Colonic mucosa (tissue), 4 donors: ENCODE measurements around the gene SLC38A9. TPM values are rescaled to one million over a fixed set of nuclear protein-coding genes. Genes with fewer than 3 reads are reported as not detected.

ENCODE experiments used
- DNase-seq: peaks from one replicate; pipeline ENCODE4 v3.0.0-alpha.2; 2020
- H3K27ac ChIP-seq: fragments of 200-600 bp; one replicate; pipeline ENCODE4 v1.8.0; 2021
- H3K27me3 ChIP-seq: fragments of 200-600 bp; one replicate; pipeline ENCODE4 v1.8.0; 2021
- H3K36me3 ChIP-seq: fragments of 200-600 bp; one replicate; pipeline ENCODE4 v1.8.0; 2021
- H3K4me1 ChIP-seq: fragments of 200-600 bp; one replicate; pipeline ENCODE4 v1.8.0; 2021; ENCODE audit warnings: mild to moderate bottlenecking
- H3K4me3 ChIP-seq: fragments of 200-600 bp; one replicate; pipeline ENCODE4 v1.8.0; 2021
- H3K9ac ChIP-seq, 2 donors: one replicate each; pipeline ENCODE4 v1.7.0; 2013; ENCODE audit warnings: control low read depth in 2 of 2, low read depth in 2 of 2, low read length in 2 of 2
- H3K9me3 ChIP-seq: fragments of 200-600 bp; one replicate; pipeline ENCODE4 v1.8.0; 2021
- intact Hi-C: fragments of 100-400 bp; cut with DNase I; formaldehyde crosslinking; loops from one replicate; pipeline ENCODE4 v1.14.1; 2022
- total RNA-seq, 2 donors: library from RNA; stranded (reverse); fragmentation: NEBNext Ultra II Directional in 1 of 2; extraction: Animal tissue kit (Norgen Biotek cat#: 25700) in 1 of 2; gene quantifications; one replicate each; pipeline ENCODE4 v1.2.1, GENCODE V29; 2021
- TF ChIP-seq, protein P1 (sequence below): fragments of 200-600 bp; IDR thresholded peaks from one replicate; pipeline ENCODE4 v1.8.0; 2022; ENCODE audit warnings: antibody characterized with exemption, mild to moderate bottlenecking
- donor health status: healthy.
- donor health status: DM: no; HTN: no; CAD: no.
- donor health status: DM: no; HTN: no; CAD: no.

Gene SLC38A9
- total RNA-seq, 2 donors from 2014 or later: 17.3 to 20.0 TPM

DNA sequence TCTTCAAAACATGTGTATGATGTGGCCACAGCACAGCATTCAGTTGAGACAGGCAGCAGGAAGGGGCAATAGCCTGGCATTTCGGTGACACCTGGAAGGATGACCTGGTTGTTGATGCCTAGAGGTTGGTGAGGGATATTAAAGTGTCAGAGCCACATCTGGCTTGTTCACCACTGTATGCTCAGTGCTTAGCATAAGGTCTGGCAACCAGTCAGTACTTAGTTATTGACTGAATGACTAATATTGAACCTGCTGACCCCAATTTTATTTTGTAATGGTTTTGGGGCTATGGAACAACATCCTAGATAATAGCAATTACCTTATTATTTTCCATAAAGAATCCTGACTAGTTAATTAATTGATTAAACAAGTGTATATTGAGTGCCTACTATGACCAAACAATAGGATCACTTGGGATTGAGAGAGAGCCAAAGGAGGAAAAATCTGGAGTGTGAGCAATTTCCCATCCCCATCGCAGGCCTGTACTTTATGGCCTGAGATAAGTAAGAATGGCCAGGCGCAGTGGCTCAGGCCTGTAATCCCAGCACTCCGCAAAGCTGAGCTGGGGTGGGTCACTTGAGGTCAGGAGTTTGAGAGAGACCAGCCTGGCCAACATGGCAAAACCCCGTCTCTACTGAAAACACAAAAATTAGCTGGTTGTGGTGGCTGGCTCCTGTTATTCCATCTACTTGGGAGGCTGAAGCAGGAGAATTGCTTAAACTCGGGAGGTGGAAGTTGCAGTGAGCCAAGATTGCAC is 91.9 kb downstream of the SLC38A9 start:
- Histone ChIP-seq H3K9ac (no peak overlapping the region), H3K9me3 (no peaks in the 10 kb centered on the region)
- intact Hi-C loops: no loop called here

DNA sequence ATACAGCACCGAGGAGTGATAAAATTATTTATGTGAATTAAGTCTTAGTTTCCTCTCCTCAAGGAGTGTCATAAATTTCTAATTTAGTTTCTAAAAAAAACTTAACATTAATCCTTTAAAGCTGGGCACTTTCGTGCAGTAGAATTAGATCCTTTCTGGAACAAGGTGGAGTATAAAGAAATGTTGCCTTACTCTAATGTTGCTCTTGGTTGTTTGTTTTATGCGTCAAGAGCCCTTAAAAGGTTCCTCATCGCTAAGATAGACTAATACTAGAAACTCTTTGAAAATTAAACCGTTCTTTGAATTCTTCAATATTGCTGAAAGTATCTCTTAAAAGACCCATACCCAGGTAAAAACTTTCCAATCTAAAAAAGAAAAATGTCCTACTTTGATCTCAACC is 93.8 kb downstream of the SLC38A9 start:
- TF ChIP-seq, protein P1, sequence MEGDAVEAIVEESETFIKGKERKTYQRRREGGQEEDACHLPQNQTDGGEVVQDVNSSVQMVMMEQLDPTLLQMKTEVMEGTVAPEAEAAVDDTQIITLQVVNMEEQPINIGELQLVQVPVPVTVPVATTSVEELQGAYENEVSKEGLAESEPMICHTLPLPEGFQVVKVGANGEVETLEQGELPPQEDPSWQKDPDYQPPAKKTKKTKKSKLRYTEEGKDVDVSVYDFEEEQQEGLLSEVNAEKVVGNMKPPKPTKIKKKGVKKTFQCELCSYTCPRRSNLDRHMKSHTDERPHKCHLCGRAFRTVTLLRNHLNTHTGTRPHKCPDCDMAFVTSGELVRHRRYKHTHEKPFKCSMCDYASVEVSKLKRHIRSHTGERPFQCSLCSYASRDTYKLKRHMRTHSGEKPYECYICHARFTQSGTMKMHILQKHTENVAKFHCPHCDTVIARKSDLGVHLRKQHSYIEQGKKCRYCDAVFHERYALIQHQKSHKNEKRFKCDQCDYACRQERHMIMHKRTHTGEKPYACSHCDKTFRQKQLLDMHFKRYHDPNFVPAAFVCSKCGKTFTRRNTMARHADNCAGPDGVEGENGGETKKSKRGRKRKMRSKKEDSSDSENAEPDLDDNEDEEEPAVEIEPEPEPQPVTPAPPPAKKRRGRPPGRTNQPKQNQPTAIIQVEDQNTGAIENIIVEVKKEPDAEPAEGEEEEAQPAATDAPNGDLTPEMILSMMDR: no peak
- no peaks in the 10 kb centered on the region for H3K27me3 ChIP-seq
- DNase-seq: no peak
- H3K9ac ChIP-seq: no peak overlapping the region
- H3K9me3 ChIP-seq: no peaks in the 10 kb centered on the region
- intact Hi-C loops: no loop called here
- H3K36me3 ChIP-seq: no peaks in the 10 kb centered on the region
- no peak overlapping the region for H3K4me3 ChIP-seq
- no peak overlapping the region for H3K27ac ChIP-seq
- H3K4me1 ChIP-seq: no peaks in the 10 kb centered on the region

More for the DNA sequence above, 91.9 kb downstream of the SLC38A9 start:
- peak overlapping the region; percentile 41 for H3K27ac ChIP-seq
- no peaks in the 10 kb centered on the region for H3K36me3 ChIP-seq
- H3K4me3 ChIP-seq: no peak overlapping the region
- H3K27me3 ChIP-seq: no peaks in the 10 kb centered on the region
- H3K4me1 ChIP-seq: no peaks in the 10 kb centered on the region
- no peak for DNase-seq
- TF ChIP-seq, protein P1: no peak

DNA sequence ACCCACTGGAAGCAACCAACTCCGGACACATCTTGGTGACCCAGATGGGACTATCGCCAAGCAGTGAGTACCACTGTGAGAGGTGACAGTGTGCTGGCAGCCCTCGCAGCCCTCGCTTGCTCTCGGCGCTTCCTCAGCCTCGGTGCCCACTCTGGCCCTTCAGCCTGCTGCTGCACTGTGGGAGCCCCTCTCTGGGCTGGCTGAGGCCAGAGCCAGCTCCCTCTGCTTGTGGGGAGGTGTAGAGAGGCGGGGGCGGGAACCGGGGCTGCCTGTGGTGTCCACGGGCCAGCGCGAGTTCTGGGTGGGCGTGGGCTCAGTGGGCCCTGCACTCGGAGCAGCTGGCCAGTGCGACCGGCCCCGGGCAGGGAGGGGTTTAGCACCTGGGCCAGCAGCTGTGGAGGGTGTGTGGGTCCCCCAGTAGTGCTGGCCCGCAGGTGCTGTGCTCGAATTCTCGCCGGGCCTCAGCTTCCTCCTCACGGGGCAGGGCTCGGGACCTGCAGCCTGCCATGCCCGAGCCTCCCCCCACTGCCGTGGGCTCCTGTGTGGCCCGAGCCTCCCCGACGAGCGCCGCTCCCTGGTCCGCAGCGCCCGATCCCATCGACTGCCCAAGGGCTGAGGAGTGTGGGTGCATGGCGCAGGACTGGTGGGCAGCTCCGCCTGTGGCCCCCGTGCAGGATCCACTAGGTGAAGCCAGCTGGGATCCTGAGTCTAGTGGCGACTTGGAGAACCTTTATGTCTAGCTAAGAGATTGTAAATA is 98.8 kb downstream of the SLC38A9 start:
- no peaks in the 10 kb centered on the region for H3K4me1 ChIP-seq
- intact Hi-C loops: no loop called here
- no peak overlapping the region for H3K4me3 ChIP-seq
- DNase-seq: no peak
- no peak overlapping the region for H3K27ac ChIP-seq
- H3K9ac ChIP-seq: no peak overlapping the region
- no peaks in the 10 kb centered on the region for H3K27me3 ChIP-seq
- no peaks in the 10 kb centered on the region for H3K36me3 ChIP-seq
- no peaks in the 10 kb centered on the region for H3K9me3 ChIP-seq
- TF ChIP-seq, protein P1: no peak

- intact Hi-C loops: no loop called here
- H3K36me3 ChIP-seq: no peaks in the 10 kb centered on the region
- H3K4me1 ChIP-seq: no peaks in the 10 kb centered on the region
- no peak overlapping the region for H3K4me3 ChIP-seq
- DNase-seq: no peak
- H3K27me3 ChIP-seq: no peaks in the 10 kb centered on the region
- no peaks in the 10 kb centered on the region for H3K9me3 ChIP-seq
- no peak overlapping the region for H3K9ac ChIP-seq
- TF ChIP-seq, protein P1: no peak
- H3K27ac ChIP-seq: no peak overlapping the region
Measured at GRCh38 chr5:55610542-55610941, 101.6 kb downstream of the SLC38A9 start.

DNA sequence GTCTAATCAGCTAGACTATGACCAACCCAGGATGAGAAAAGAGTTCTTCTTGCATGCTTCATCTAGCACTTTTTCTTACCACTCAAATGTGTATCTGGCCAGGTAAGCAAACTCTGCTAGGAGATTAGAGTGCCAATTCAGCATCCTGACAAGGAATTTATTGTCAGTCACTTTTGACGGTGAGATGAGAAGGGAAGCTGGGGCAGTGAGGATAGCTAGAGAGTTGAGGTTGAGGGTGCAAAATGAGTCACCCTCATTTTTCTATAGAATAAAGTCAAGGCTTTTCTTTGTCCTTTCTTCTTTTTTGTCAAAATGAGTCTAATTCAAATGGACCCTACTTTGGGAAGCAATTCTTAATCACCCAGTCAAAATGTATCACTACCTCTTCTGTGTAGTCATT is 102.7 kb downstream of the SLC38A9 start:
- Histone ChIP-seq H3K36me3 (no peaks in the 10 kb centered on the region), H3K4me3 (no peak overlapping the region), H3K4me1 (no peaks in the 10 kb centered on the region), H3K9ac (no peak overlapping the region), H3K9me3 (no peaks in the 10 kb centered on the region), H3K27me3 (no peaks in the 10 kb centered on the region), H3K27ac (no peak overlapping the region)
- intact Hi-C loops: no loop called here
- TF ChIP-seq, protein P1: no peak
- DNase-seq: no peak
